Fibroblast of pulmonary artery (primary cell): ENCODE measurements around the gene FGF11.

Experiments
- DNase-seq: peaks from one replicate; pipeline ENCODE4 v3.0.0-alpha.2; 2010; ENCODE audit warnings: low read depth
- H3K4me3 ChIP-seq: replicated peaks from 2 replicates; pipeline ENCODE4 v1.5.1; 2011; ENCODE audit warnings: low read depth, mild to moderate bottlenecking, control low read depth, low read length, moderate library complexity
- CTCF ChIP-seq: IDR thresholded peaks from 2 replicates; pipeline ENCODE4 v1.5.1; 2011; ENCODE audit warnings: mild to moderate bottlenecking, control low read depth, low read length, inconsistent platforms; ENCODE audit errors: missing control alignments

The FGF11 gene

DNA sequence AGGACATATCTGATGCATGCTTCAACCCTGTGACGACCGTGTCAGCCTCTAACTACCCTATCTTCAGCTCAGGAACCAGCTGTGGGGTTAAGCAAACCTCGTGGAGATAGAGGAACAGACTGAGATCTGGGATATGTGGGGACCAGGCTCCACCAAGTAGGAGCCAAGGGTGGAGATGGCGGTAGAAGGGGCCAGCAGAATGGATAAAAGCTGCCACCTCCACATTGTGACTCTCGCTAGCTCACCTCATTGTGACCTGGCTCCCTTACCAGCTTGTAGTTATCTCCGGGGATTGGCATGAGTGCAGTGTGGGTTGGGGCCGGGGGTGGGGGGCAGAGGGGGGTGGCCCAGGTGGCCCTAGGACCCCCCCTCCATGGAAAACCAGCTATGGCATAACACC is 14.0 kb upstream of the FGF11 start, which contains the start of gene SPEM2:
TSS of gene SPEM2 (plus strand) at position 301 of the 400 bp plus-strand sequence. CDS start at position 374, 73 bp downstream.
- no peak for DNase-seq
- no peak for TF ChIP-seq CTCF
- H3K4me3 ChIP-seq = no peak within 1 kb of the TSS

DNA sequence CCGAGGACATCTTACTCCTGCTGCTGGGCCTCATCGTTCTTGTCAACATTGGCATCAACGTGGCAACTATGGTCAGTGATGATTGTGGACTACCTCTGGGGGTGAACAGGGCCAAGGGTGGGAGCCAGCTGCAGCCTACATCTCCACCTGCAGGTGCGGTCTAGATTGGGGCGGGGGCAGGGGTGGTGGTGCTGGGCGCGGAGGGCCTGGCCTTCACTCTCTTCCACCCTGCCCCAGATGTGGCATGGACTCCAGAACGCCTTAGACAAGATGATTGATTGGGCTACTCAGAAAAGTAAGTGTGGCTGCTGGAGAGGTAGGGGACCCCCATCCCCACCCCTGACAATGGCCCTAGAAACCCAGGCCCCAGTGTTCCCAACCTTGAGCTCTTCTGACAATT is 13.6 kb upstream of the FGF11 start:
- DNase-seq = no peak
- TF ChIP-seq CTCF = no peak

DNA sequence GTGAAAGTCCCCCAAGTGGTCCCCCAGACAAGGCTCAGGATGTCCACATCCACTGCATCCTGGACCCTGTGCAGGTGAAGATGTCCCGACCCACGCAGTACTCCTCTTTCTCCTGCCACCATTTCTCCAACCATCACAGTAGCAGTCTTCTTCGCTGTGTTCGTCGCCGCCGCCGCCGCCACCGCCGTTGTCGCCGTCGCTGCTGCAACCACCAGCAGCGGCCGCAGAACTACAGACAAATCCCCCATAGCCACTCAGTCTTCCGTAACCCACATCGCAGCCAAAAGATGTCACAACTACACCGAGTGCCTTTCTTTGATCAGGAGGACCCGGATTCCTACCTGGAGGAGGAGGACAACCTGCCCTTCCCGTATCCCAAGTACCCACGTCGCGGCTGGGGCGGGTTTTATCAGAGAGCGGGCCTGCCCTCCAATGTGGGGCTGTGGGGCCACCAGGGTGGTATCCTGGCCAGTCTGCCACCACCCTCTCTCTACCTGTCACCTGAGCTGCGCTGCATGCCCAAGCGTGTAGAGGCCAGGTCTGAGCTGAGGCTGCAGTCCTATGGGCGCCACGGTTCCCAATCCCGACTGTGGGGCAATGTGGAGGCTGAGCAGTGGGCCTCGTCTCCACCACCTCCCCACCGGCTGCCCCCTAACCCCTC is 13.0 kb upstream of the FGF11 start:
- DNase-seq = no peak
- no peak for TF ChIP-seq CTCF
- H3K4me3 ChIP-seq = no peak overlapping the region

More for the DNA sequence above, 13.6 kb upstream of the FGF11 start:
- H3K4me3 ChIP-seq = no peak overlapping the region

GRCh38 chr17:7426896-7427489 is 12.3 kb upstream of the FGF11 start:
- no peak for DNase-seq
- H3K4me3 ChIP-seq = no peak overlapping the region
- no peak for TF ChIP-seq CTCF

- no peak overlapping the region for H3K4me3 ChIP-seq
- no peak for DNase-seq
- no peak for TF ChIP-seq CTCF
Measured at GRCh38 chr17:7427549-7427948, 11.8 kb upstream of the FGF11 start.

DNA sequence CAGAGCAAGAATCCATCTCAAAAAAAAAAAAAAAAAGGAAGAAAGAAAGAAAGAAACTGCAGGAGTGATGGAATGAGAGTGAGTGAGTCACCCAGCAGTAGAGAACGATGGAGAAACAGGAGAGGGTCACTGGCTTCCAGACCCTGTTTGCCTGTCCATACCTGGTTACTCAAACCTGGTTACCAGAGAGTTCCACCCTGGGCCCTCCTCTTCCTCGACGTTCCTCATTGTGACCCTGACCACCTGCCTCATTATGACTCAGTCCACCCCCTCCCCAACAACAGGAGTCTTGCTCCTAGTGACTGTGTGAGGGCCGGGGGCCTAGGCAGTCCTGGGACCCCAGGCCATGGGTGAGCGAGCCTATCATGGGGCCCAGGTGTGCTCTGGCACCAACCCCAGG is 10.8 kb upstream of the FGF11 start, which contains the start of gene SPEM3:
TSS of gene SPEM3 (plus strand) at position 301 of the 400 bp plus-strand sequence. CDS start at position 347, 46 bp downstream.
- DNase-seq = no peak
- TF ChIP-seq CTCF = no peak
- H3K4me3 ChIP-seq = no peak within 1 kb of the TSS
